AG09309 (cell line): Measurements from ENCODE around the gene CCDC12.

Source experiments
- DNase-seq: peaks from one replicate; pipeline ENCODE4 v3.0.0-alpha.2; 2010; ENCODE audit warnings: low read depth
- H3K4me3 ChIP-seq: 2 replicates; pipeline ENCODE4 v1.5.1; 2011; ENCODE audit warnings: mild to moderate bottlenecking, low read depth, low read length, moderate library complexity; ENCODE audit not compliant: control insufficient read depth
- TF ChIP-seq, protein P1 (sequence below): IDR thresholded peaks from 2 replicates; pipeline ENCODE4 v1.5.1; 2011; ENCODE audit warnings: mild to moderate bottlenecking, low read depth, low read length, inconsistent platforms; ENCODE audit not compliant: insufficient read depth, control insufficient read depth; ENCODE audit errors: missing control alignments

CCDC12 gene

DNA sequence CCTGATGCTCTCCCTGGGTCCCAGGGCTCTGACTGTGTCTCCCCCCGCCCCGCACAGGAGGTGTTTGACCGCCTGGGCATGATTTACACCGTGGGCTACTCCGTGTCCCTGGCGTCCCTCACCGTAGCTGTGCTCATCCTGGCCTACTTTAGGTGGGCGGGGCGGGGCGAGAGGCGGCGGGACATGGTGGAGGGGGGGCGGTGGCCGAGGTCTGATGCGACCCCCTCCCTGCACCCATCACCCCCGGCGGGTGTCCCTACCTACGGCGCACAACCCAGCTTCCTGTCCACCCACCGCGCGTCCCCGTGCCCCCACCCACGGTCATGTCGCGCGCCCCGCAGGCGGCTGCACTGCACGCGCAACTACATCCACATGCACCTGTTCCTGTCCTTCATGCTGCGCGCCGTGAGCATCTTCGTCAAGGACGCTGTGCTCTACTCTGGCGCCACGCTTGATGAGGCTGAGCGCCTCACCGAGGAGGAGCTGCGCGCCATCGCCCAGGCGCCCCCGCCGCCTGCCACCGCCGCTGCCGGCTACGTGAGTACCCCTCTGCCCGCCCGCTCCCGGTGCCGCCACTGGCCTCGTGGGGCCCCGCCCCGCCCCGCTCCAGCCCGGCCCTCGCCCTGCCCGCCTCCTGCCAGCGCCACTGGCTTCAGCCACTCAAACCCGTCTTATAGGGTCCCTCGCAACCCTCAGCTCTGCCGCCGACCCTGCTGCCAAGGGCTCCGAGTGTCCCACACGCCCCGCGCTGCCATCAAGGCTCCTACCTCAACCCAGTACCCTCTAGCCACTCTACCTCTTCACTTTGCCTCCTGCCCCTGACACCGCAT is 78.0 kb downstream of the CCDC12 start:
- no peak overlapping the region for H3K4me3 ChIP-seq
- DNase-seq = no peak
- TF ChIP-seq, protein P1, sequence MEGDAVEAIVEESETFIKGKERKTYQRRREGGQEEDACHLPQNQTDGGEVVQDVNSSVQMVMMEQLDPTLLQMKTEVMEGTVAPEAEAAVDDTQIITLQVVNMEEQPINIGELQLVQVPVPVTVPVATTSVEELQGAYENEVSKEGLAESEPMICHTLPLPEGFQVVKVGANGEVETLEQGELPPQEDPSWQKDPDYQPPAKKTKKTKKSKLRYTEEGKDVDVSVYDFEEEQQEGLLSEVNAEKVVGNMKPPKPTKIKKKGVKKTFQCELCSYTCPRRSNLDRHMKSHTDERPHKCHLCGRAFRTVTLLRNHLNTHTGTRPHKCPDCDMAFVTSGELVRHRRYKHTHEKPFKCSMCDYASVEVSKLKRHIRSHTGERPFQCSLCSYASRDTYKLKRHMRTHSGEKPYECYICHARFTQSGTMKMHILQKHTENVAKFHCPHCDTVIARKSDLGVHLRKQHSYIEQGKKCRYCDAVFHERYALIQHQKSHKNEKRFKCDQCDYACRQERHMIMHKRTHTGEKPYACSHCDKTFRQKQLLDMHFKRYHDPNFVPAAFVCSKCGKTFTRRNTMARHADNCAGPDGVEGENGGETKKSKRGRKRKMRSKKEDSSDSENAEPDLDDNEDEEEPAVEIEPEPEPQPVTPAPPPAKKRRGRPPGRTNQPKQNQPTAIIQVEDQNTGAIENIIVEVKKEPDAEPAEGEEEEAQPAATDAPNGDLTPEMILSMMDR = no peak

GRCh38 chr3:46897829-46898320 is 78.7 kb downstream of the CCDC12 start:
- TF ChIP-seq, protein P1 = no peak
- no peak for DNase-seq
- H3K4me3 ChIP-seq = no peak overlapping the region

DNA sequence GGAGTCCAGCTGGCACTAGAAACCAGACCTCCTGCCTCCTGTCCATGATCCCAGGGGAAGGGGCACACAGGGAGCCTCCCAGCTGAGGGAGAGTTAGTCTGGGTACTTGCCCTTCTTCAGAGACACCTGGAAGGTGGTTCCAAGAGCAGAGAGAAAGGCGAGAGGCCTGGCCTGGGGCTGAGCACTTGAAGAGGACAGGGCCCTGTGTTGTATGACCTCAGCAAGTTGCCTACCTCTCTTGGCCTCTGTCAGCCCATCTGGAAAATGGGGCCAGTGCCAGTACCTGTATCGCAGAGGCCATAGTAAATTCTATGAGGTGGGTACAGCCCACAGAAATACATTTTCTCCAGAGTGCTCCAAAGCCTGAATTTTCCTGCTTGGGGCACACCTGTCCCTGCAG is 79.5 kb downstream of the CCDC12 start:
- TF ChIP-seq, protein P1 = no peak
- DNase-seq = no peak
- no peak overlapping the region for H3K4me3 ChIP-seq

DNA sequence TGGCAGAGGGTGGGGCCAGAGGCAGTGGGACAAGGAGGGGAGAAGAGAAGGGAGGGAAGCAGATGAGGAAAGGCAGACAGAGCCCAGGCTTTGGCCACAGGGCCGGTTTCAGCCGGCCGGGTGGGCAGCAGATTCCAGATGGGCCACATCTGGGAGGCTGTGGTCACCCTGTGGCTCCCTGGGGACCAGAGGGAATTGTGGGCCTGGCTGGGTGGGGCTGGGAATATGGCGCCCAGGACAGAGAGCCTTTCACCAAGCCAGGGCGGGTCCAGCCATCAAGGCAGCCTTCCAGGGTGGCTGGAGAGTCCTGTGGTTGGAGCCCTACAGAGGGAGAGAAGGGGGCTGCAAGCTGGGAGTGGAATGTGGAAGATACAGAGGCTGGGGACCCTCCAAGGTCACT is 80.2 kb downstream of the CCDC12 start:
- H3K4me3 ChIP-seq = no peak overlapping the region
- TF ChIP-seq, protein P1 = no peak
- no peak for DNase-seq

GRCh38 chr3:46895761-46896160 is 80.8 kb downstream of the CCDC12 start:
- TF ChIP-seq, protein P1 = no peak
- no peak overlapping the region for H3K4me3 ChIP-seq
- DNase-seq = no peak

GRCh38 chr3:46895204-46895660 is 81.3 kb downstream of the CCDC12 start:
- TF ChIP-seq, protein P1 = peak; percentile 89
- DNase-seq = no peak
- no peak overlapping the region for H3K4me3 ChIP-seq
